BE2C (cell line): Measurements from ENCODE around the gene TEDC1.

Source experiments
- DNase-seq: peaks from one replicate; pipeline ENCODE4 v3.0.0-alpha.2; 2020
- H3K27me3 ChIP-seq: fragments of 250-450 bp; sonication (Bioruptor Pico); 2 replicates; pipeline ENCODE4 v1.5.1; 2020; ENCODE audit warnings: mild to moderate bottlenecking
- H3K36me3 ChIP-seq: fragments of 250-450 bp; sonication (Bioruptor Pico); 2 replicates; pipeline ENCODE4 v1.5.1; 2020; ENCODE audit warnings: mild to moderate bottlenecking
- H3K4me1 ChIP-seq: fragments of 250-450 bp; sonication (Bioruptor Pico); 2 replicates; pipeline ENCODE4 v1.5.1; 2020
- H3K4me3 ChIP-seq: 2 replicates; pipeline ENCODE4 v1.5.1; 2011; ENCODE audit warnings: low read depth, low read length
- H3K9me3 ChIP-seq: fragments of 250-450 bp; sonication (Bioruptor Pico); 2 replicates; pipeline ENCODE4 v1.5.1; 2020
- TF ChIP-seq, protein P1 (sequence below): IDR thresholded peaks from 2 replicates; pipeline ENCODE4 v1.5.1; 2012; ENCODE audit warnings: mild to moderate bottlenecking, low read depth, low read length

The TEDC1 gene

DNA sequence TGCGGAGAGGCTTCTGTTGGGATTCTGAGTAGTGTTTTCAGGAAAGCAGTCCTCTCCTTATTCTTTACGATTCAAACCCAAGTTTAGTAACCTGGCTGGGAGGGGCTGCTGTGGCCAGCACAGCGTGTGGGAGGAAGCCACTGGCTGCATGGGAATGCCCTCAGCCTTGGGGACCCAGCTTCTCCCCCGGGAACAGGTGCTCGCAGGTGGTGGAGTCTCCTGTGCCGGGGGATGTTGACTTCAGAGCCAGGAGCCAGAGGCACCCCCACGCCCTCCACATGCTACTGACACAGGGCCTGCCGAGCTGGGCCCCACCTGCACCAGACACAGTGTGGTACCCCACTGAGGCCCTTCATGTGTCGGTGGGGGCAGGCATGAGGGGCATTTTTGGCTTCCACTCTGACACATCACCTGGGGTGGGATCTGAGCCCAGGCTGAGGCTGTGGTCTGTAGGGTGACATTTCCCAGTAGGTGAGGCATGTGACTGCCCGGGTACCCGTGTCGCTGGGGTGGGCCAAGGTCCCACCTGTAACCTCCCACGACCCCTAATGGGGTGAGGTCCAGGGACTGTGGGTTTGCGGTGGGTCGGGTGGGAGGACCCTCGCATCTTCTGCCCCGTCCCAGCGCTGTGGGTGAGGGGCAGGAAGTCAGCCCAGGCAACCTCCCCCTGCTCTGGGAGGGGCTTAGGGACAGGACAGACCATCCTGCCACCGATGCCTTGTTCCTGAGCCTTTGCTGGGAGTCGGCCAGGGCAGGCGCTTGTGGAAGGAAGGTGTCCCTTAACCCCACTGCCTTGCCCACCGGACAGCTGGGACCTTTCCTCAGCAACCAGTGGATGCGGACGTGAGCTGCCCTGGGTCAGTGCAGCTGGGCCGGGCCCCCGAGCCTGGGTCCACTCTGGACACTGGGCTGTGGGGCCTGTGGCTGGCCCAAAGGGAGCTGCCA lies 44.9 kb upstream of the TEDC1 start:
- no peaks in the 10 kb centered on the region for H3K27me3 ChIP-seq
- DNase-seq, result peak; percentile 8
- peaks cover 8% of the 10 kb centered on the region for H3K4me1 ChIP-seq
- no peak overlapping the region for H3K4me3 ChIP-seq
- no peaks in the 10 kb centered on the region for H3K9me3 ChIP-seq
- TF ChIP-seq, protein P1, sequence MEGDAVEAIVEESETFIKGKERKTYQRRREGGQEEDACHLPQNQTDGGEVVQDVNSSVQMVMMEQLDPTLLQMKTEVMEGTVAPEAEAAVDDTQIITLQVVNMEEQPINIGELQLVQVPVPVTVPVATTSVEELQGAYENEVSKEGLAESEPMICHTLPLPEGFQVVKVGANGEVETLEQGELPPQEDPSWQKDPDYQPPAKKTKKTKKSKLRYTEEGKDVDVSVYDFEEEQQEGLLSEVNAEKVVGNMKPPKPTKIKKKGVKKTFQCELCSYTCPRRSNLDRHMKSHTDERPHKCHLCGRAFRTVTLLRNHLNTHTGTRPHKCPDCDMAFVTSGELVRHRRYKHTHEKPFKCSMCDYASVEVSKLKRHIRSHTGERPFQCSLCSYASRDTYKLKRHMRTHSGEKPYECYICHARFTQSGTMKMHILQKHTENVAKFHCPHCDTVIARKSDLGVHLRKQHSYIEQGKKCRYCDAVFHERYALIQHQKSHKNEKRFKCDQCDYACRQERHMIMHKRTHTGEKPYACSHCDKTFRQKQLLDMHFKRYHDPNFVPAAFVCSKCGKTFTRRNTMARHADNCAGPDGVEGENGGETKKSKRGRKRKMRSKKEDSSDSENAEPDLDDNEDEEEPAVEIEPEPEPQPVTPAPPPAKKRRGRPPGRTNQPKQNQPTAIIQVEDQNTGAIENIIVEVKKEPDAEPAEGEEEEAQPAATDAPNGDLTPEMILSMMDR, result no peak
- H3K36me3 ChIP-seq, result peaks cover 61% of the 10 kb centered on the region

DNA sequence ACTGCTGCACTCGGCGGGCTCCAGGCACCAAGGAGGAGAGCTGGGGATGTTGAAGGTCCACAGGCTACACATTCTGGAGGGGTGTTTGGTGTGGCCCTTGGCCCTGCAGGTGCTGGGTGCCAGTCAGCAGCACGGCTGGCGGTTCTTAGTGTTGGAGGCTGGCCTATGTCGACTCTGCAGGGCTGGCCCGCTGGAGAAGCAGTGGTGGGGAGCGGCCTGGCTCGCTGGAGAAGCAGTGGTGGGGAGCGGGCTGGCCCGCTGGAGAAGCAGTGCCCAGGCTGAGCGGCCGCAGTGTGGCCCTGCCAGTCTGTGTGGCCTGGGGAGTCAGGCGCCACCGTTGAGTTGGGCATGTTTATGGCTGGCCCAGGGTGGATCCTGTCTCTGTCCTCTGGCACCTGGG lies 44.1 kb upstream of the TEDC1 start:
- Histone ChIP-seq H3K27me3 (no peaks in the 10 kb centered on the region), H3K4me3 (no peak overlapping the region), H3K4me1 (peaks cover 8% of the 10 kb centered on the region), H3K9me3 (no peaks in the 10 kb centered on the region), H3K36me3 (peaks cover 59% of the 10 kb centered on the region)
- TF ChIP-seq, protein P1, result no peak
- peak; percentile 16 for DNase-seq

DNA sequence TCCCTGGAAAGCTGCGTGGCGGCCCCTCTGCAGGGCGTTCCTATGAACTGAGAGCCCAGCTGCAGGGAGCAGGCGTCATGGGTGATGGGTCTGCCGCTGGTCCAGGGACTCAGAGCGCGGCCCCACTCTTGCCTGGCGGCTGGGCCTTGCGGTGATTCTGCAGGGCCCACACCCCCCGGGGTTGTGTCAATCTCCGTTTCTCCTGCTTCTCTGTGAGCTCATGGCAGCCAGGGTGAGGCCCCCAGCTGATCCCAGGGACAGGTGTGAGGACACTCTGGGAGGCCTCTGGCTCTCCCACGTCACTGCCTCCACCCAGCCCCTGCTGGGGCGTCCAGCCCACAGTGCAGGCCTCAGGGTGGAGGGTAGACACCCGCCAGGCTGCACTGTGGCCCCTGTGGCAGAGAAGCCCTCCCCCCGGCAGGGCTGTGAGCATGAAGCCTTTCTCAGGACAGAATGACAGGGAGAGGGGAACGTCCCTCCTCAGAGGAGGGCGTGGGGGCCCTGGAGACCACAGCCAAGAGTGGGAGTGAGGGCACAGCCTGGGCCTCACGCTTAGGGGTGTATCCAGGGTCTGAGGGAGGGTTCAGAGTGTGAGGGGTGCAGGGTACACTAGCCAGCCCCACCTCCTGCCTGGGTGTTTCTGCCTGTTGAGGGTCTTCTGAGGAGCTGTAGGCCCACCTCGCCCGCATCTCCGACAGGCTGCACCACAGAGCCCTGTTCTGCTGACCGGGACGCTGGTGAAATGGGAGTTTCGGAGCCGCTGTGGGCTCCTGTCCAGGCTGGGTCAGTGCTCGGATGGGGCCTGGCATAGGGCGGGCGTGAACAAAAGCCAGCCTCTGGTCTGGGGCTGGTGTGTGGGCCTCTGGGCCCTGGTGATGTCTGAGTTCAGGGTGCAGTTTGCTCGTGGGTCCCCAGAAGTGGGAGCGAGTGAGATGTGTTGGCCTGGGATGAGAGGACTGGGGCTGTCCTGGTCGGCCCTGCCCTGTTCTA lies 43.1 kb upstream of the TEDC1 start:
- TF ChIP-seq, protein P1, result no peak
- peaks cover 63% of the 10 kb centered on the region for H3K36me3 ChIP-seq
- no peak overlapping the region for H3K4me3 ChIP-seq
- peak; percentile 35 for DNase-seq
- no peaks in the 10 kb centered on the region for H3K27me3 ChIP-seq
- H3K4me1 ChIP-seq, result peaks cover 8% of the 10 kb centered on the region
- H3K9me3 ChIP-seq, result no peaks in the 10 kb centered on the region

DNA sequence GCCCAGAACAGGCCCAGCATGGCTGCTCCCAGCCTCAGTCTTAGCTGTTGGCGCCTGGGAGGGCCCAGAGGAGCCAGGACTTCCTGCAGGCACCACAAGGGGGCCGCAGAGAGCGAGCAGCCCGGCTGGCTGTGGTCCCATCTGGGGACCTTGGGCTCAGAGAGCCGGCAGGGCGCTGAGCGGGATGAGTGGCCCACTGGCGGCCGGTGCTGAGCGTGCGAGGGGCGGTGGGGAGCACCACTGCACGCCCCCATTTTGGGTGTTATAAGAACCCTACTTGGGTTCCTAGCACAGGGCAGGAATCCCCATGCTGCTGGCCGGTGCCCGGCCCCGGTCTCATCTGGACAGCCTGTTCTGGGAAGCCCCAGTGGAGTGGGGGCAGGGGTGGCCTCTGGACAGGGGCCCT lies 42.3 kb upstream of the TEDC1 start:
- DNase-seq, result peak; percentile 86
- H3K36me3 ChIP-seq, result peaks cover 63% of the 10 kb centered on the region
- H3K9me3 ChIP-seq, result no peaks in the 10 kb centered on the region
- H3K4me3 ChIP-seq, result no peak overlapping the region
- H3K4me1 ChIP-seq, result peaks cover 8% of the 10 kb centered on the region
- TF ChIP-seq, protein P1, result peak; percentile 88
- H3K27me3 ChIP-seq, result no peaks in the 10 kb centered on the region

DNA sequence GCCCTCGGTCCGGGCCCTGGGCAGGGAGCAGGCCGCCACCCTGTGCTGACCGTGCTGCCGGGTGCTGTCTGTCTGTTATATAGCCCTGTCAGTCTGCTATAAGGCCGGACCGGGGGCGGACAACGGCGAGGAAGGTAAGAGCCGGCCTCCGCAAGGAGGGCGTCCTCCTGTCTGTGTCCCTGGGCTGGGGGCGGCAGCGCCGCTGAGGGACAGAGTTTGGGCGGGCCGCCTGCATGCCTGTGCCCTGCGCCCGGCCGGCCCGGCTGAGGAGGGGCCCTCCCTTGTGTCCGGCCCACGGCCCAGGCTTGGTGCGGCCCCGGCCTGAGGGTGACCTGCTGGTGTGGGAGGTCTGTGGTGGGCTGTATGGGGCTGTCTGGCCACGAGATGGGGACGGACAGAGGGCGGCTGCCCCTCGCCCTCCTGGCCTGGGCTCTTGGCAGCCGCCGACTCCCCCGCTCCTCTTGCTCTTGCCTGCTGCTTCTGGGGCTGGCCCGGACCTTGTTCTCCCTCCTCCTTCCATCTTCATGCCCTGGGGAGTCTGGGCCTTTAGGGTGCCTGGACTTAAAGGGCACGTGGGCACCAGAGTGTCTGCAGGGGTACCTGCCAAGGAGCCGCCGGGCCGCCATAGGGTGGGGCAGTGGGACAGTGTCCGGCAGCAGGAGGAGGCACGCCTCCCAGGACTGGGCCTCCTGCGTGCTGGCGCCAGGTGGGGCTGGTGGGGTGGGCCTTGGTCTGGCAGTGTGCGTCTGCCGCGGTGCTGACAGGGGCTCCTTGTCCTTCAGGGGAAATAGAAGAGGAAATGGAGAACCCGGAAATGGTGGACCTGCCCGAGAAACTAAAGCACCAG lies 41.5 kb upstream of the TEDC1 start:
- peak; percentile 9 for DNase-seq
- H3K9me3 ChIP-seq, result no peaks in the 10 kb centered on the region
- H3K27me3 ChIP-seq, result no peaks in the 10 kb centered on the region
- peaks cover 68% of the 10 kb centered on the region for H3K36me3 ChIP-seq
- H3K4me3 ChIP-seq, result no peak overlapping the region
- peaks cover 8% of the 10 kb centered on the region for H3K4me1 ChIP-seq
- TF ChIP-seq, protein P1, result no peak
